Ectodermal cell (in vitro differentiated cells): ENCODE measurements around the gene STK11.
A peak's percentile ranks its signal among the peaks of the same experiment; 100 is the strongest.
"Not testable (repeated sequence)": the region's sequence is repeated elsewhere in the genome, so short reads cannot be mapped to it uniquely, and the experiment has no call there.

Experiments used
- H3K27ac ChIP-seq: 2 replicates; pipeline ENCODE4 v1.7.0; 2013; ENCODE audit warnings: mild to moderate bottlenecking, low read depth, low read length; ENCODE audit not compliant: insufficient read depth, poor library complexity, severe bottlenecking
- H3K27me3 ChIP-seq: 2 replicates; pipeline ENCODE4 v1.7.0; 2013; ENCODE audit warnings: mild to moderate bottlenecking, low read length; ENCODE audit not compliant: insufficient read depth, control insufficient read depth, poor library complexity, severe bottlenecking
- H3K36me3 ChIP-seq: one replicate; pipeline ENCODE4 v1.7.0; 2013; ENCODE audit warnings: low read length; ENCODE audit not compliant: control insufficient read depth, insufficient read depth
- H3K4me1 ChIP-seq: one replicate; pipeline ENCODE4 v1.7.0; 2013; ENCODE audit warnings: low read length; ENCODE audit not compliant: control insufficient read depth, insufficient read depth
- H3K4me3 ChIP-seq: 2 replicates; pipeline ENCODE4 v1.7.0; 2013; ENCODE audit warnings: low read depth, low read length, control low read depth; ENCODE audit not compliant: insufficient read depth
- H3K9me3 ChIP-seq: 2 replicates; pipeline ENCODE4 v1.7.0; 2013; ENCODE audit warnings: mild to moderate bottlenecking, low read length, moderate library complexity; ENCODE audit not compliant: control insufficient read depth
- WGBS, 2 experiments: methylation state at CpG; one replicate each; pipeline ENCODE4 v1.1.7; 2013; ENCODE audit warnings: missing lambda C conversion rate in 2 of 2; 5-methylcytosine and 5-hydroxymethylcytosine counted together

The STK11 gene

GRCh38 chr19:1182727-1183126, 22.9 kb upstream of the STK11 start:
- no peak overlapping the region for H3K27ac ChIP-seq
- WGBS, 2 experiments, result 88 to 93% methylated on average over 11 of the region's 11 CpGs

GRCh38 chr19:1183543-1184172, 21.9 kb upstream of the STK11 start:
- no peaks in the 10 kb centered on the region for H3K36me3 ChIP-seq
- 84 to 88% methylated on average over 19 of the region's 19 CpGs for WGBS, 2 experiments
- no peaks in the 10 kb centered on the region for H3K27me3 ChIP-seq
- no peak overlapping the region for H3K27ac ChIP-seq
- no peak overlapping the region for H3K4me3 ChIP-seq
- no peaks in the 10 kb centered on the region for H3K4me1 ChIP-seq
- no peaks in the 10 kb centered on the region for H3K9me3 ChIP-seq

More at GRCh38 chr19:1182727-1183126, 22.9 kb upstream of the STK11 start:
- no peaks in the 10 kb centered on the region for H3K27me3 ChIP-seq
- no peak overlapping the region for H3K4me3 ChIP-seq
- H3K36me3 ChIP-seq, result no peaks in the 10 kb centered on the region
- H3K9me3 ChIP-seq, result no peaks in the 10 kb centered on the region
- no peaks in the 10 kb centered on the region for H3K4me1 ChIP-seq

GRCh38 chr19:1189419-1189818, 16.2 kb upstream of the STK11 start:
- no peaks in the 10 kb centered on the region for H3K9me3 ChIP-seq
- no peaks in the 10 kb centered on the region for H3K4me1 ChIP-seq
- no peak overlapping the region for H3K4me3 ChIP-seq
- no peaks in the 10 kb centered on the region for H3K36me3 ChIP-seq
- no peaks in the 10 kb centered on the region for H3K27me3 ChIP-seq
- H3K27ac ChIP-seq, result no peak overlapping the region
- 83 to 85% methylated on average over 9 of the region's 9 CpGs for WGBS, 2 experiments

GRCh38 chr19:1199531-1199930, 6.0 kb upstream of the STK11 start:
- H3K4me3 ChIP-seq, result no peak overlapping the region
- no peaks in the 10 kb centered on the region for H3K4me1 ChIP-seq
- H3K9me3 ChIP-seq, result no peaks in the 10 kb centered on the region
- no peaks in the 10 kb centered on the region for H3K27me3 ChIP-seq
- no peak overlapping the region for H3K27ac ChIP-seq
- H3K36me3 ChIP-seq, result no peaks in the 10 kb centered on the region
- 84 to 86% methylated on average over 10 of the region's 10 CpGs for WGBS, 2 experiments

GRCh38 chr19:1200614-1201013, 5.0 kb upstream of the STK11 start:
- 87 to 90% methylated on average over 4 of the region's 4 CpGs for WGBS, 2 experiments
- not testable (repeated sequence) for H3K27ac ChIP-seq, H3K36me3 ChIP-seq, H3K4me3 ChIP-seq, H3K4me1 ChIP-seq, H3K27me3 ChIP-seq, H3K9me3 ChIP-seq

- 1% methylated on average over 78 of the region's 78 CpGs for WGBS, 2 experiments
- Histone ChIP-seq H3K27ac (no peak overlapping the region), H3K36me3 (no peaks in the 10 kb centered on the region), H3K4me3 (peak overlapping the region; percentile 72), H3K27me3 (peaks cover 7% of the 10 kb centered on the region), H3K4me1 (peaks cover 8% of the 10 kb centered on the region), H3K9me3 (no peaks in the 10 kb centered on the region)
Observed at GRCh38 chr19:1206150-1206863, 729 bp downstream of the STK11 start.

- no peaks in the 10 kb centered on the region for H3K9me3 ChIP-seq
- peak overlapping the region; percentile 72 for H3K4me3 ChIP-seq
- H3K4me1 ChIP-seq, result peaks cover 11% of the 10 kb centered on the region
- H3K36me3 ChIP-seq, result no peaks in the 10 kb centered on the region
- peaks cover 7% of the 10 kb centered on the region for H3K27me3 ChIP-seq
- 6 to 10% methylated on average over 38 of the region's 38 CpGs for WGBS, 2 experiments
- no peak overlapping the region for H3K27ac ChIP-seq
Observed at GRCh38 chr19:1206864-1207450, 1.4 kb downstream of the STK11 start.

GRCh38 chr19:1208830-1209229, 3.3 kb downstream of the STK11 start:
- H3K36me3 ChIP-seq, H3K4me3 ChIP-seq, H3K27ac ChIP-seq, H3K27me3 ChIP-seq, H3K9me3 ChIP-seq: not testable (repeated sequence)
- H3K4me1 ChIP-seq, result peaks cover 15% of the 10 kb centered on the region
- 85 to 88% methylated on average over 10 of the region's 10 CpGs for WGBS, 2 experiments

GRCh38 chr19:1210227-1210538, 4.6 kb downstream of the STK11 start:
- WGBS, 2 experiments, result 94 to 97% methylated on average over 13 of the region's 13 CpGs
- peaks cover 7% of the 10 kb centered on the region for H3K27me3 ChIP-seq
- H3K4me1 ChIP-seq, result peaks cover 26% of the 10 kb centered on the region
- H3K4me3 ChIP-seq, result no peak overlapping the region
- no peaks in the 10 kb centered on the region for H3K36me3 ChIP-seq
- H3K9me3 ChIP-seq, result no peaks in the 10 kb centered on the region
- no peak overlapping the region for H3K27ac ChIP-seq

- WGBS, 2 experiments, result 93% methylated on average over 33 of the region's 33 CpGs
- no peak overlapping the region for H3K4me3 ChIP-seq
Observed at GRCh38 chr19:1211494-1212234, 6.1 kb downstream of the STK11 start.

More at GRCh38 chr19:1211494-1212234, 6.1 kb downstream of the STK11 start:
- Histone ChIP-seq H3K27me3 (peaks cover 2% of the 10 kb centered on the region), H3K4me1 (peaks cover 26% of the 10 kb centered on the region), H3K9me3 (no peaks in the 10 kb centered on the region), H3K36me3 (no peaks in the 10 kb centered on the region), H3K27ac (no peak overlapping the region)
